Measurements from ENCODE around the gene ME2.

GRCh38 chr18:50981381-50981780 lies 102.5 kb downstream of the ME2 start:
- TF ChIP-seq EZH2phosphoT487 (IDR thresholded peaks at IDR 0.05; ENCODE audit: borderline replicate concordance, low read depth, low read length): no peak
- TF ChIP-seq CTCF (conservative IDR thresholded peaks at IDR 0.05; ENCODE audit: low read length): no peak

Data from OCI-LY7 (cell line).